H1 (cell line): ENCODE results near the gene EFEMP1. TPM values are rescaled to one million over a fixed set of nuclear protein-coding genes. Genes with fewer than 3 reads are reported as not detected.

ENCODE experiments used
- CTCF ChIA-PET: fragments of 300-600 bp; sonication (Branson Sonifier 250); formaldehyde crosslinking; loops from one replicate; lab custom pipeline; 2021; ENCODE audit not compliant: partially characterized antibody; lab: Charles Lee
- POLR2A ChIA-PET: fragments of 300-600 bp; sonication (Branson Sonifier 250); formaldehyde crosslinking; loops from one replicate; lab custom pipeline; 2021; ENCODE audit warnings: inconsistent platforms; ENCODE audit not compliant: partially characterized antibody; lab: Charles Lee
- DNase-seq, 2 experiments: peaks; one replicate each; pipeline versions ENCODE4 v3.0.0 to v3.0.0-alpha.2; 2010 to 2022; ENCODE audit warnings: low spot score in 2 of 2, low read depth in 1 of 2, mixed read lengths in 1 of 2
- FAIRE-seq: peaks from 2 replicates; lab custom pipeline; 2011; peaks lifted over from hg19 to GRCh38; lab: Jason Lieb, UNC
- H2AFZ ChIP-seq: 2 replicates; pipeline ENCODE4 v1.8.1; 2012; ENCODE audit warnings: low read length, inconsistent platforms
- H2AK5ac ChIP-seq: 2 replicates; pipeline ENCODE4 v1.6.1; 2013; ENCODE audit warnings: low read depth, low read length
- H2BK120ac ChIP-seq: replicated peaks from 2 replicates; pipeline ENCODE3; 2013; ENCODE audit warnings: low read depth, low read length, inconsistent platforms
- H2BK12ac ChIP-seq: 2 replicates; pipeline ENCODE4 v1.6.1; 2013; ENCODE audit warnings: low read depth, low read length
- H2BK15ac ChIP-seq: 2 replicates; pipeline ENCODE4 v1.6.1; 2013; ENCODE audit warnings: low read length
- H2BK20ac ChIP-seq: 2 replicates; pipeline ENCODE4 v1.6.1; 2013; ENCODE audit warnings: low read length
- H2BK5ac ChIP-seq: 2 replicates; pipeline ENCODE4 v1.6.1; 2013; ENCODE audit warnings: low read depth, low read length
- H3K14ac ChIP-seq: 2 replicates; pipeline ENCODE4 v1.6.1; 2013; ENCODE audit warnings: inconsistent platforms; ENCODE audit not compliant: insufficient read length
- H3K18ac ChIP-seq: 2 replicates; pipeline ENCODE4 v1.6.1; 2013; ENCODE audit warnings: low read length; ENCODE audit errors: extremely low read depth
- H3K23ac ChIP-seq: 2 replicates; pipeline ENCODE4 v1.6.1; 2013; ENCODE audit warnings: inconsistent platforms; ENCODE audit not compliant: insufficient read length
- H3K23me2 ChIP-seq: 2 replicates; pipeline ENCODE4 v1.6.1; 2013; ENCODE audit warnings: low read depth, low read length
- H3K27ac ChIP-seq: 2 replicates; pipeline ENCODE4 v1.6.1; 2011; ENCODE audit warnings: low read depth, low read length, inconsistent platforms
- H3K27me3 ChIP-seq, 4 experiments: replicated peaks in 1 of 4; 1 replicate in 1 of 4; 2 replicates in 3 of 4; pipeline versions ENCODE4 v1.6.1 to v1.8.1; 2011 to 2013; ENCODE audit warnings: low read length in 3 of 4, mild to moderate bottlenecking in 3 of 4, inconsistent platforms in 2 of 4, mixed read lengths in 2 of 4, moderate library complexity in 1 of 4; ENCODE audit not compliant: control insufficient read depth in 3 of 4, insufficient read depth in 3 of 4; ENCODE audit errors: extremely low read depth in 1 of 4
- H3K36me3 ChIP-seq, 4 experiments: 2 replicates each; pipeline versions ENCODE4 v1.6.1 to v1.8.1; 2011 to 2013; ENCODE audit warnings: mild to moderate bottlenecking in 4 of 4, low read length in 3 of 4, moderate library complexity in 2 of 4, control low read depth in 1 of 4, inconsistent platforms in 1 of 4; ENCODE audit not compliant: insufficient read depth in 4 of 4, control insufficient read depth in 2 of 4
- H3K4ac ChIP-seq: replicated peaks from 2 replicates; pipeline ENCODE3; 2013; ENCODE audit warnings: low read length, low read depth, mixed read lengths, inconsistent platforms; ENCODE audit not compliant: insufficient read length
- H3K4me1 ChIP-seq, 4 experiments: replicated peaks in 1 of 4; 1 replicate in 1 of 4; 2 replicates in 3 of 4; pipeline versions ENCODE4 v1.6.1 to v1.8.1; 2011 to 2013; ENCODE audit warnings: low read length in 3 of 4, inconsistent platforms in 2 of 4, mixed read lengths in 1 of 4; ENCODE audit not compliant: insufficient read depth in 4 of 4, control insufficient read depth in 3 of 4
- H3K4me2 ChIP-seq, 2 experiments: 2 replicates each; pipeline versions ENCODE4 v1.6.1 to v1.8.1; 2011 to 2013; ENCODE audit warnings: low read depth in 2 of 2, low read length in 2 of 2, control low read depth in 1 of 2, inconsistent platforms in 1 of 2, mild to moderate bottlenecking in 1 of 2; ENCODE audit not compliant: insufficient read depth in 1 of 2
- H3K4me3 ChIP-seq, 4 experiments: fragments of 200-600, 300-600 bp in 1 of 4; sonication (generic), shearing (Covaris generic), sonication (Bioruptor Twin) in 1 of 4; 2 replicates each; pipeline versions ENCODE4 v1.5.1 to v1.8.1; 2011 to 2016; ENCODE audit warnings: low read length in 4 of 4, low read depth in 3 of 4, control low read depth in 2 of 4, inconsistent platforms in 2 of 4, mild to moderate bottlenecking in 2 of 4, mixed read lengths in 1 of 4, moderate library complexity in 1 of 4; ENCODE audit not compliant: insufficient read depth in 2 of 4; ENCODE audit errors: extremely low read depth in 1 of 4
- H3K56ac ChIP-seq: replicated peaks from 2 replicates; pipeline ENCODE3; 2013; ENCODE audit warnings: low read depth, mild to moderate bottlenecking, mixed read lengths, low read length, inconsistent platforms; ENCODE audit not compliant: insufficient read length
- H3K79me1 ChIP-seq: 2 replicates; pipeline ENCODE4 v1.6.1; 2013; ENCODE audit warnings: low read depth, low read length, control low read depth
- H3K79me2 ChIP-seq, 2 experiments: 2 replicates each; pipeline versions ENCODE4 v1.6.1 to v1.8.1; 2012 to 2013; ENCODE audit warnings: low read length in 2 of 2, mild to moderate bottlenecking in 2 of 2, inconsistent platforms in 1 of 2; ENCODE audit not compliant: insufficient read depth in 2 of 2, control insufficient read depth in 1 of 2
- H3K9ac ChIP-seq, 4 experiments: replicated peaks in 1 of 4; 1 replicate in 1 of 4; 2 replicates in 3 of 4; pipeline versions ENCODE4 v1.6.1 to v1.8.1; 2011 to 2013; ENCODE audit warnings: low read depth in 3 of 4, low read length in 3 of 4, control low read depth in 2 of 4, mild to moderate bottlenecking in 2 of 4, moderate library complexity in 2 of 4, inconsistent platforms in 1 of 4; ENCODE audit errors: extremely low read depth in 1 of 4
- H3K9me3 ChIP-seq, 2 experiments: 2 replicates each; pipeline versions ENCODE4 v1.6.1 to v1.8.1; 2012 to 2013; ENCODE audit warnings: mild to moderate bottlenecking in 2 of 2, moderate library complexity in 2 of 2, control low read depth in 1 of 2, inconsistent platforms in 1 of 2, low read depth in 1 of 2, low read length in 1 of 2, mixed read lengths in 1 of 2; ENCODE audit not compliant: insufficient read depth in 2 of 2
- H4K20me1 ChIP-seq, 2 experiments: replicated peaks in 1 of 2; 2 replicates each; pipeline versions ENCODE3 to v1.8.1; 2011 to 2013; ENCODE audit warnings: inconsistent platforms in 2 of 2, low read length in 2 of 2, mild to moderate bottlenecking in 1 of 2; ENCODE audit not compliant: insufficient read depth in 2 of 2, control insufficient read depth in 1 of 2
- H4K5ac ChIP-seq: 2 replicates; pipeline ENCODE4 v1.6.1; 2013; ENCODE audit warnings: low read length, low read depth, mixed read lengths, inconsistent platforms; ENCODE audit not compliant: insufficient read length
- H4K8ac ChIP-seq: 2 replicates; pipeline ENCODE4 v1.8.0; 2013; ENCODE audit warnings: mild to moderate bottlenecking, moderate library complexity, low read length, inconsistent platforms; ENCODE audit not compliant: insufficient read depth; ENCODE audit errors: extremely low read depth
- H4K91ac ChIP-seq: replicated peaks from 2 replicates; pipeline ENCODE3; 2013; ENCODE audit warnings: low read length, mixed read lengths, inconsistent platforms; ENCODE audit not compliant: insufficient read length
- ASH2L ChIP-seq: fragments of 200-600, 300-600 bp; sonication (generic); IDR thresholded peaks from one replicate; pipeline ENCODE4 v1.7.1; 2017; ENCODE audit warnings: low read length
- MAFK ChIP-seq: IDR thresholded peaks from 2 replicates; pipeline ENCODE4 v1.6.1; 2012; ENCODE audit warnings: low read depth, mild to moderate bottlenecking, improper control_type of control experiment, low read length
- RNF2 ChIP-seq: fragments of 200-900, 300-1000 bp; sonication (generic); IDR thresholded peaks from 2 replicates; pipeline ENCODE4 v1.7.1; 2016; ENCODE audit warnings: borderline replicate concordance, low read depth, mild to moderate bottlenecking, antibody characterized with exemption, low read length; ENCODE audit not compliant: poor library complexity, severe bottlenecking; ENCODE audit errors: missing control alignments
- TAF1 ChIP-seq: IDR thresholded peaks from 2 replicates; pipeline ENCODE4 v1.6.1; 2011; ENCODE audit warnings: mild to moderate bottlenecking, low read depth, low read length
- TAF7 ChIP-seq: optimal IDR thresholded peaks from 2 replicates; pipeline ENCODE3; 2011; ENCODE audit warnings: low read depth, mild to moderate bottlenecking, inconsistent platforms, low read length, moderate library complexity, borderline replicate concordance
- TEAD4 ChIP-seq: IDR thresholded peaks from 2 replicates; pipeline ENCODE4 v1.6.1; 2012; ENCODE audit warnings: low read depth, low read length, inconsistent platforms, mixed read lengths
- WGBS, 2 experiments: shearing (Covaris generic) in 1 of 2; methylation state at CpG; one replicate each; pipeline versions ENCODE4 v1.1.6 to v1.1.7; 2013 to 2015; ENCODE audit warnings: low lambda C conversion rate in 2 of 2, mixed read lengths in 2 of 2, inconsistent platforms in 1 of 2, low coverage in 1 of 2, missing lambda C conversion rate in 1 of 2; ENCODE audit not compliant: insufficient replicate concordance in 2 of 2, insufficient coverage in 1 of 2, insufficient read length in 1 of 2; ENCODE audit errors: extremely low coverage in 1 of 2, missing lambda C conversion rate in 1 of 2; 5-methylcytosine and 5-hydroxymethylcytosine counted together
- polyA plus RNA-seq, 7 experiments: library from polyadenylated mRNA; depleted of rRNA in 3 of 7; stranded (reverse) in 5 of 7; unstranded in 2 of 7; fragments of >200 nt in 5 of 7; fragments of 200-250 nt in 2 of 7; gene quantifications; 1 replicate in 5 of 7; 2 replicates in 1 of 7; 4 replicates in 1 of 7; pipeline versions ENCODE4 v1.2.1 to v1.2.3, GENCODE V29; 2011 to 2013; ENCODE audit warnings: missing spikeins in 2 of 7, mixed read lengths in 2 of 7
- total RNA-seq: library from RNA; stranded (reverse); fragmentation: NEBNext Ultra II Directional; extraction: Animal tissue kit (Norgen Biotek cat#: 25700); gene quantifications from 2 replicates; pipeline ENCODE4 v1.2.1, GENCODE V29; 2021

Gene EFEMP1
- total and polyA plus RNA-seq, 2 of the 8 experiments (the other 6 are each of a cell fraction or from before 2014, with no cell fraction given) = 15.5 to 19.7 TPM

DNA sequence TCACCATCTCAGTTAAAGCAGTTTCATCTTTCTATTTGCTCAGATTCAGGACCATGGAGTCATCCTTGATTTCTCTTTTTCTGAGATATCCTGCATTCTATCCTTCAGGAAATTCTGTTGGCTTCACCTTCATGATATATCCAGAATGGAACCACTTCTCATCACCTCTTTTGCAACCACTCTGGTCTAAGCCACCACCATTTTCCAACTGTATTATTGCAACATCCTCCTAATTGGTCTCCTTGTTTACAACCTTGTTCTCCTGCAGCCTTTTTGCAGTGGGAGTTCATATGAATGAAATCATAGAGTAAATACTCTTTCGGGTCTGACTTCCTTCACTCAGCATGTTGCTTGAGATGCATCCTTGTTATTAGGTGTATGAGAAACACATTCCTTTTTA is 3.4 kb upstream of the EFEMP1 start:
- Histone ChIP-seq H2BK120ac (no peak overlapping the region), H3K56ac (no peak overlapping the region), H4K20me1 (no peaks in the 10 kb centered on the region), H2BK15ac (no peak overlapping the region), H2AFZ (no peak overlapping the region), H3K4me3 (no peak overlapping the region), H2BK12ac (no peak overlapping the region), H3K9ac (no peak overlapping the region), H3K9me3 (no peaks in the 10 kb centered on the region), H3K23ac (no peak overlapping the region), H4K8ac (no peak overlapping the region), H2AK5ac (no peak overlapping the region), H3K23me2 (peaks cover 15% of the 10 kb centered on the region), H3K4ac (no peak overlapping the region), H3K14ac (no peak overlapping the region), H3K79me1 (no peaks in the 10 kb centered on the region), H3K79me2 (no peaks in the 10 kb centered on the region), H3K4me2 (no peak overlapping the region), H3K27ac (no peak overlapping the region), H3K4me1 (peaks cover 0 to 3% (median 3%) of the 10 kb centered on the region in 4 experiments; a peak in 3 of 7 replicates), H2BK5ac (no peak overlapping the region), H3K18ac (no peak overlapping the region), H3K27me3 (peaks cover 1 to 17% (median 11%) of the 10 kb centered on the region in 4 experiments), H3K36me3 (no peaks in the 10 kb centered on the region), H4K91ac (no peak overlapping the region), H2BK20ac (no peak overlapping the region), H4K5ac (no peak overlapping the region)
- no peak for TF ChIP-seq ASH2L
- no peak for TF ChIP-seq TAF7
- TF ChIP-seq RNF2 = no peak
- TF ChIP-seq TEAD4 = no peak
- no peak for TF ChIP-seq MAFK
- TF ChIP-seq TAF1 = no peak
- ChIA-PET CTCF (no interaction called here), POLR2A (no interaction called here)
- no peak for FAIRE-seq
- DNase-seq = no peak
- 73% methylated on average over 1 of the region's 1 CpG; no CpG with 5 or more reads in 1 of the 2 experiments for WGBS, 2 experiments
